HG03565 (cell line): ENCODE measurements around the gene NEO1.

Source experiments
- ATAC-seq: cut with Tn5 transposase; IDR thresholded peaks from one replicate; pipeline ENCODE4 v1.9.1; 2021; ENCODE audit warnings: mild to moderate bottlenecking, moderate library complexity; ENCODE audit not compliant: unreplicated experiment

Gene NEO1, protein sequence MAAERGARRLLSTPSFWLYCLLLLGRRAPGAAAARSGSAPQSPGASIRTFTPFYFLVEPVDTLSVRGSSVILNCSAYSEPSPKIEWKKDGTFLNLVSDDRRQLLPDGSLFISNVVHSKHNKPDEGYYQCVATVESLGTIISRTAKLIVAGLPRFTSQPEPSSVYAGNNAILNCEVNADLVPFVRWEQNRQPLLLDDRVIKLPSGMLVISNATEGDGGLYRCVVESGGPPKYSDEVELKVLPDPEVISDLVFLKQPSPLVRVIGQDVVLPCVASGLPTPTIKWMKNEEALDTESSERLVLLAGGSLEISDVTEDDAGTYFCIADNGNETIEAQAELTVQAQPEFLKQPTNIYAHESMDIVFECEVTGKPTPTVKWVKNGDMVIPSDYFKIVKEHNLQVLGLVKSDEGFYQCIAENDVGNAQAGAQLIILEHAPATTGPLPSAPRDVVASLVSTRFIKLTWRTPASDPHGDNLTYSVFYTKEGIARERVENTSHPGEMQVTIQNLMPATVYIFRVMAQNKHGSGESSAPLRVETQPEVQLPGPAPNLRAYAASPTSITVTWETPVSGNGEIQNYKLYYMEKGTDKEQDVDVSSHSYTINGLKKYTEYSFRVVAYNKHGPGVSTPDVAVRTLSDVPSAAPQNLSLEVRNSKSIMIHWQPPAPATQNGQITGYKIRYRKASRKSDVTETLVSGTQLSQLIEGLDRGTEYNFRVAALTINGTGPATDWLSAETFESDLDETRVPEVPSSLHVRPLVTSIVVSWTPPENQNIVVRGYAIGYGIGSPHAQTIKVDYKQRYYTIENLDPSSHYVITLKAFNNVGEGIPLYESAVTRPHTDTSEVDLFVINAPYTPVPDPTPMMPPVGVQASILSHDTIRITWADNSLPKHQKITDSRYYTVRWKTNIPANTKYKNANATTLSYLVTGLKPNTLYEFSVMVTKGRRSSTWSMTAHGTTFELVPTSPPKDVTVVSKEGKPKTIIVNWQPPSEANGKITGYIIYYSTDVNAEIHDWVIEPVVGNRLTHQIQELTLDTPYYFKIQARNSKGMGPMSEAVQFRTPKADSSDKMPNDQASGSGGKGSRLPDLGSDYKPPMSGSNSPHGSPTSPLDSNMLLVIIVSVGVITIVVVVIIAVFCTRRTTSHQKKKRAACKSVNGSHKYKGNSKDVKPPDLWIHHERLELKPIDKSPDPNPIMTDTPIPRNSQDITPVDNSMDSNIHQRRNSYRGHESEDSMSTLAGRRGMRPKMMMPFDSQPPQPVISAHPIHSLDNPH (N-terminal part only)

DNA sequence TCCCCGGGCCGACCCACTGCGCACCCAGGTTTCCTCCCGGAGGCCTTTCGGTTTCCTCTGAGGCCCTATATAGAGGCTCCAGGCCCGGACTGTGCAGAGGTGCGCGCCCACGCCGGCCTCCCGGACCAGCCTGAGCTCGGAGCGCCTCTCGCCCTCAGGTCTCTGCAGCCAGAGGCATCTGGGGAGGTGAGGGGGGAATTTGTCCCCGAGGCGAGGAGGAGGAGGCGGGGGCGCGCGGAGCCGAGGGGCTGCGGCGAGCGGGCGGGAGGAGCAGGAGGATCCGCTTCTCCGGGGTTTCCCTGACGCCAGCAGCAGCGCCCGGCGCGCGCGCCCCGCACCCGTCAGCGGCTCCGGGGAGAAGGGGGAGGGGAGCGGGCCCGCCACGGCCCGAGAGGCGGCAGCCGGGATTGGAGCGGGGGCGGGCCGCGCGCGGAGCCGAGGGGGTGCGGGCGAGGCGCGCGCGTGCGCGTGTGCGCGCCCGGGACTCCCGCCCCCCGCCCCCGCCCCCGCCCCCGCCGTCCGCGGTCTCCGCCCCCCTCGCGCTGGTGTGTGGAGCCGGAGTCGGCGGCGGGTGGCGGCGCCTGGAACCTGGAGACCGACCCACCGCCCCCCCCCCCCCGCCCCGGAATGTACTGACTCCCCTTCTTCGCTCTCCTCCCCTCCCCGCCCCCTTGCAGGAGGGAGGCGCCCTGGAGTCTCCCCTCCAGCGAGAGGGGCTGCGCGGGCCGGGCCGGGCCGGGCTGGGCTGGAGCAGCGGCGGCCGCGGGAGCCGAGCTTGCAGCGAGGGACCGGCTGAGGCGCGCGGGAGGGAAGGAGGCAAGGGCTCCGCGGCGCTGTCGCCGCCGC is at the start of gene NEO1:
TSS of gene NEO1 (plus strand) at position 657 of the 846 bp plus-strand sequence. CDS start 213 bp downstream, outside the sequence.
- no peak for ATAC-seq

DNA sequence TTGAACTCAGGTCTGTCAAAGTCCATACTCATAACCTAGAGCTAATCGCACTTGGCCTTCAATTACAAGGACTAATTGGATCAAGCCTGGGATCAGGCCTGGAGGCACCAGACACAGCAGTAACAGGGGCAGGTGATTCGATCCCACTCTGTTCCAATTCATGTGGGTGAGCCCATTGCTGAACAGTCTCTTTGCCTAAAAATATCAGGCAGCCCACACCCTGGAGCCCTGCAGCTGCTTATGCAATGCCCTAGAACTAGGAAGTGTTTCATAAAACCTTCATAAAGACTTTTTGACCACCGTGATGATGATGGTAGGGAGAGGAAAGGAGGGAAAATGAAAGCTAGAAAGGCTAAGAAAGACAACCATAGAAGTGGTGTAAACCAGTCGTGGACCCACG is 47.8 kb upstream of the NEO1 start:
- no peak for ATAC-seq

DNA sequence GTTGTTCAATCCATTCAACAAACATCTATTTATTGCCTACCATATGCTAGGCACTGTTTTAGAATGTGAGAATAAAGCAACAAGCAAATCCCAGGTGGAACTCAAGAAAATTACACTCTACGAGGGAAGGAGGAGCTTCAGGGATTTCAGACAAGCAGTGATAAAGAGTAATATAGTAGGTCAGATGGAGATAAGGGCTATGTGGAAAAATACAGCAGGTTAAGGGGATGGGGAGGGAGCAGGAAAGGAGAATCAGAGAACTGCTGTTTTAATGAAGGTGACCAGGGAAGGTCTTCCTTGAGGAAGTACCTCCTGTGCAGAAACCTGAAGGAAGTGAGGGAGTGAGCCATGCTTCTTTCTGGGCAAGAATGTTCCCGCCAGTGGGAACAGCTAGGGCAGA is 47.2 kb upstream of the NEO1 start:
- ATAC-seq = no peak

DNA sequence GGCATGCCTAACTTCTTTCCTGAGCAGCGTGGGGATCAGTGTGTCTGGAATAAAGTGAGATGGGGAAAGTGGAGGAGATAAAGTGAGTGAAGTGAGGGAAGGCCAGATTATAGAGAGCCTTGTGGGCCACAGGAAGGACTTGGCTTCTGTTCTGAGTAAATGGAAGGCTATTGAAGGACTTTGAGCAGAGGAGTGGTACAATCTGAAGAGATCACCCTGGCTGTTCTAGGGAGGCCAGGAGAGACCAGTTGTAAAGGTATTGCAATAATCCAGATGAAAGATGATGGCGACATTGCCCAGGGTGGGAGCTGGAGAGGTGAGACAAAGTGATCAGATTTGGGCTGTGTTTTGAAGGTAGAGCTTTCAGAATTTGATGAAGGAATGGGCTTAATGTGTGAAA is 46.8 kb upstream of the NEO1 start:
- ATAC-seq = no peak

DNA sequence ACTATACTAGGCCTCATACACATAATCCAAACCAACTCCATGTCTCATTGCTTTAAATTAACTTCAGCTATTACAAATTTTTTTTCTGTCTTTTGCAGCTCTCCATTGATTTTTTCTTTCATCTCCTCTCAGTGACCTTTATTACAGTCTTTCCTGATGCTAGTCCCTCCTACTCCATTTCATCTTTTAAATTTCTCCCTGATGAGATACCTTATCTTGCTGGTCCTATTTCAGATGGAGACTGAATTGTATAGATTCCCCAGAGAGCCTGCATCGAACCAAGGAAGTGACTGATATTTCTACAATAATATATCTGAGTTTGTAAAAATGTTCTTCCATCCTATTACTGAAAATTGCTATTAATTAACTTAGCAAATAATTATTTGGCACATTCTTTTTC is 45.7 kb upstream of the NEO1 start:
- ATAC-seq = no peak

DNA sequence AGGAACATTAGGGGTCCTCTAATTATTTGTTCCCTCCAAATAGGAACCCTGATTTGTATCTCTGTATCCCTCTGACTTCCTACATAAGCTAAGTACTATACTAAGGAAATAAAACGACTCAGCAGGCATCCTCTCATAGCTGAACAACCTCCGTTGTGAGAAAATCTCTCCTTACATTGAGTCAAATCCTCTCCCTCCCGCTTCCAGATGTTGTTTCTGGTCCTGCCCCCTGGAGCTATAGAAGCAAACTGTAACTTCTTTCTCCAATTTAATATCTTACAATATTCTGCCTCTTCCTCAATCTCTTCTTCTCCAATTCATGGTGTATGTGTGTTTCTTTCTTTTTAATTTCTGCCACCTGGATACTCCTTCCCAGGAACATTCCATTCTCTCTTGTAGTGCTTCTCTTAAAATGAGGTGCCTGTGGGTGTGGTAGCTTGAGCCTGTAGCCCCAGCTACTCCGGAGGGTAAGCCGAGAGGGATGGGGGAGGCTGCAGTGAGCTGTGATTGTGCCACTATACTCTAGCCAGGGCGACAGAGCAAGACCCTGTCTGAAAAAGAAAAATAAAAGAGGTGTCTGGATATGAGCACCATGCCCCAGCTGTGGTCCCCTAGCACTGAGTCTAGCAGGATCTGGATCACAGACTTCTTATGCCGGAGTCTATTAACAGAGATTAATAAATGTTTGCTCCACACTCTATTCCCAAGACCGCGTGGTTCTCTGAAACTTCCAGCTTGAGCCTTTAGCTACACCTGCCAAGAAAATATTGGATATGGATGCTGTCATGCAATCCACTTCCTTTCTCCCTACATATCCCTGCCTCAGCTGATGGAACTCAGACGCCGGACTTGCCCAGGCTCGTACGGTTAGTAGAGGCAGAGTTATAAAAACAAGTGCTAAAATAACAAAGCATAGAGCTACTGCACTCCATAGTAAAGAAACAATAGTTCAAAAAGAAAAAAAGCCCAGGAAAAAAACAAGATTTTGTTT is 42.9 kb upstream of the NEO1 start:
- ATAC-seq = no peak

DNA sequence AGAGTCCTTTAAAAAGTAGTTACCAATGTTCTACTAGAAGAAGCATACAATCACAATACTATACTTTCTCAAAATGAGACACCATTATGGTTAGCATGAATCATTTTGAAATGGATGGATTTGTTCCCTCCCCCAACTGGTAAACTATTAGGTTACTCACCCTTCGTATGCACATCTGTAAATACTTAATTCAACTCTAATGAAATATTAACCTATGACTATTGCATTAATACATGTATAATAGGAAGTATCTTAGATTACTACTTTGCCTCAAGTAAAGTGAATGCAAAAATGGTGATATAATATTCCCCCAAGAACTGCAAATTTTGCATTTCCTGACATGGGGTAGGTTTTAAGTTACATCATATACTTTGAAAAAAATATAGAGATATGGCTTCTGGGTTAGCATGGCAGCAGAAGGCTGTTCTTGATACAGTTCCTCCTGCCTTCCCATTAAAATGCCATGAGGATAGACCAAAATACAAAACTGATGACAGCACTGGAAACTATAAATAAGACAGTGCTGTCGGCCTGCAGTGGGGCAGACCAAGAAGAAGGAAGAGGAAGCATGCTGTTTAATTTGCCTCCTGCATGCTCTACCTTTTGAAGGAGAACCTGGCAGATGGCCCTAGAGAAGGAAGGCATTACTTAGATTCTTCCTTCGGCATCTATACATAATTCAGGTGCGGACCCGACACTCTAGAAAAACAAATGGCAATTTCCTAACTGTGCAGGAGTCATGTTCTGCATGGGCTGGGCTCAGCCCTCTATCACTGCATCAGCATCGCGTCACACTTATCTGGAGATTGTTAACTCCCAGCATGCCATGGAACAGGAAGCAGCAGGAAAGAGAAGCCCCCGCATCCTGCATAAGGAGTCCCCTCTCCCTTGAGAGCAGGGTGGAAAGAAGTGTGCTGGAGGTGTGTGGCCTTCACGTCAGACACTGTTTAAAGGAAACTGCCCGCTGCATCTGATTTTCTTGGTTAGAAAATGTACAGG is 41.8 kb upstream of the NEO1 start:
- ATAC-seq = no peak

DNA sequence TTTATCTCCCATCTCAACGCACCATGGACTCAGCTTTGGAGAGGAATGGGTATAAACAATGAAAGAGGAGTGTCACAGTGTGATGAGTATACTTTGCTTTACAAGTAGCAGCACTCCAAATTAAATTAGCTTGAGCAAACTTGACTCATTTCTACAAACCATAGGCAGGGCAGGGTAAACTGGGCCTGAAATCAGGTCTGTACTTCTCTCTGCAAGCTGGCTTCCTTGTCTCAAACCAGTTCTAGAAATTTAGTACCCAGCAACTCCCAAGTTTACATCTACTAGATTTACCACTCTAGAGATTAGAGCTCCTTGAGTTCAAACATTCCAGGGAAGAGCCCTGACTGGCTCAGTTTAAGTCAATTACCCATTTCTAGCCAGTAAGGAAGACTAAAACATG is 37.4 kb upstream of the NEO1 start:
- ATAC-seq = no peak

DNA sequence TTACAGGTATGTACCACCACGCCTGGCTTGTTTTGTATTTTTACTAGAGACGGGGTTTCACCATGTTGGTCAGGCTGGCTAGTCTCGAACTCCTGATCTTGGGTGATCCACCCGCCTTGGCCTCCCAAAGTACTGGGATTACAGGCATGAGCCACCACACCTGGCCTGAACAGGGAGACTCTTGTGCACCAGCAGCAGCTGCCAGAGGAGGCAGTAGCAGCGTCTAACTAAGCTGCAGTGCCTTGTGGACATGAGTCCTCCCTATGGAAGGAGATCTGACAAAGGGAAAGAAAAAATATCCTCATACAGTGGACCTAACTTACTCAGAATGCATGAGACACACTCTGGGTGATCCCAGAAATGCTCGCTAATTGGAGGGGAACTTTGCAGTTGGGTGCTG is 36.8 kb upstream of the NEO1 start:
- no peak for ATAC-seq

DNA sequence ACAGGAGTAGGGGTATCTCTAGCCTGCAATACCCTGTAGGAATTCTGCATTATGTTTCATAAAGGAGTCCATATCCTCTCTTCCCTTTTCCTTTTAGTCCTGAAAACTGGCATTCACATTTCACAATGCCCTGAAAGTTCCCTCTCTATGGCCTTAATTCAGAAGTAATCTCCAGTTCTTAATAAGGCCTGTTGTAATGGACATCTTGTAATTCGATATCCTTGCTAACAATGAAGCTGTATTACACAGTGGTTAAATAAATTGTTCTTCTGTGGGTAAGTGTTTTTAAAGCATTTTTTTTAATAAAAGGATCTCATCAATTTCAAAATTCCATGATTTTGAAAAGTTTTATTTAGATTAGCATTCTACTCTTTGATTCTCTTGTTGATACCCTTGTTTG is 34.3 kb upstream of the NEO1 start:
- ATAC-seq = no peak

DNA sequence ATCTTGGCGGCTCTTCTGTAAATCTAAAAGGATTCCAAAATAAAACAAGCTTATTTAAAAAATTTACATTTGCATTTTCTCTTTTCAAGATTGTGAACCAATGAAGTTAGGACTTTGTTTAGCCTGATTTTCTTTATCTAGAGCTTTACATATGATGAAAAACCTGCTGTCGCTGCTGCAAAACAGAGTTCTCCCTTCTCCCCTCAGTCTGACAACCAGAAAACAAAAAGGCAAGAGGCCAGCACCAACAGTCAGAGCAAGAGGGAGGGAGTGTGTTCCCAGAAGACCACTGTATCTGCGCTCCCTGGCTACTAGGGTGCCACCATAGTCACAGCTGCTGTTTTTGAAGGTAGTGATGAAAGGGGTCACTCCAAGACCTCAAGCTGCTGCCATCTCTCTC is 33.1 kb upstream of the NEO1 start:
- no peak for ATAC-seq

DNA sequence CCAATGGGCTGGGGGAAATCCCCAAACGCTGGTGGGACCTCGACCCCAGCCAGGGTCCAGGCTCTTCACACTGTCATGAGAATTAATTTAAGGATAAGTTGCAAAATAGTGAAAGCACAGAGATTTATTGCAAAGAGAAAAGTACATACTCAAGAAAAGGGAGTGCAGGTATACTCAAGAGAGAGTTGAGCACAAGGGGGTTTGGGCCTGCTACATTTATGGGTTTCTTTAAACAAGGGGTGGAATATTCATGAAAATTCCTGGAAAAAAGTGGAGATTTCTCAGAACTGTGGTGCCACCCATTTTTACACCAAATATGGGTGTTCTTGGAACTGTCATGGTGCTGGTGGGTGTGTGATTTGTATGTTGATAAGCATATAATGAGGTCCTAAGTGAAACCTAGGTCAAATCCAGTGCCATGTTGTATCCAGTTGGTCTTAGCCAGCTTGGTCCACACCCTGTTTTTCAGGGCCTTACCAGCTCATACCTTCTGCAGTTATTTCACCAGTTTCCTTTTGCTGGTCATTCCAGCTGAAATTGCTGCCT is 32.6 kb upstream of the NEO1 start:
- no peak for ATAC-seq

DNA sequence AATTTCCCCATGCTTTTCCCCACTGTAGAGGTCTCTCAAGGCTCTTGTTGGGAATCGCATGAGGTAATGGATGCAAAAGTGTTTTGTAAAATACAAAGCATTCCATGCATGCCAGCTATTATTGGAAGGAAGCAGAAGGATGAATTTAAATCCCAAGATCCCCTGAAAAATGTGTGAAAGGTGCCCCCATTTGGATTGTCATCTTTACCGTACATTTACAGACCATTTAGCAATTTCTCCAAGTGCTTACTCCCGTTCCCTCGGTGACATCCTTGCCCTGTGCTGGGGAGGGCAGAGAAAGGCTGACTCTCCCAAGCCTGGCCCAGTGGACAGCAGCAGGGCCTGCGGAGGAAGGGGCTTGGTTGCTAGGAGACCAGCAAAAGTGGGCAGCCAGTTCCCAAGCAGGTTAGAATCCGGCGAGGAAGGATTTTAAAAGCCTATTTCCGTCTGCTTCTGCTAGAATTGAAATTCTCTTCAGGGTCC is 31.1 kb upstream of the NEO1 start:
- ATAC-seq = no peak

DNA sequence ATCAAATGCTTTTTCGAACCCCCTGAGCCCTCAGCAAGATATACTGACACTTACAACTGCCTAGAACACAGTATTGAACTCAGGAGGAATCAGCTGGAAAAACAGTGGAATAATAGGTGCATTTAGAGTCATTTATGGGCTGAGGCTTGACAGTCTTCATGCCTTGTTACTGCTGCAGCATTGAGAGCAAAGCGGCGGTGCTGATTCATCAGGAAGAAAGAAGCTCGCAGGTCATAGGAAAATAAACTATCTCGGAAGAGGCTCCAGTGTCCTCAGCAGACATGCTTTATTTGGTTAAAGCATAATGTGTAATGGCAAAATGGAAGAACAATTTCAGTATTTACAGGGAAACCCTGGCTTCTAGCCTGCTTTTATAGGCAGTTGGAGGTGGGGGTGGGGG is 30.1 kb upstream of the NEO1 start:
- ATAC-seq = no peak

DNA sequence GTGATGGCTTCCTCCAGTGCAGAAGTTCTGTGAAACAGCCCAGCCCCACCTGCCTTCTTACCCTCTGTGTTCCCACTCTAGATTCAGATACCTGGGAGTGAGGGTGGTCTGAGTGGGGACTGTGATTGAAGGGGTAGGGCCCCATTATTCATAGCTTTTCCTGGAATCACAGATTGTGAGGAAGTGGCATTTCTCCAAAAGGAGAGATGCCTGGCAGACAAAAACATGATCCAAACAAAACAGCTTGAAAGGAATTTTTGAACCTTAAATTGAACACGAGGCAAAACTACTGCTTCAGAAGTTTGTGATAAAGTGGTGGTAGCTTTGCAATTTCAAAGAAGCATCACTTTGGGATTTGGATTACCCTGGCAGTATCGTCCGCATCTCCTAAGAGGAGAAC is 29.2 kb upstream of the NEO1 start:
- no peak for ATAC-seq

DNA sequence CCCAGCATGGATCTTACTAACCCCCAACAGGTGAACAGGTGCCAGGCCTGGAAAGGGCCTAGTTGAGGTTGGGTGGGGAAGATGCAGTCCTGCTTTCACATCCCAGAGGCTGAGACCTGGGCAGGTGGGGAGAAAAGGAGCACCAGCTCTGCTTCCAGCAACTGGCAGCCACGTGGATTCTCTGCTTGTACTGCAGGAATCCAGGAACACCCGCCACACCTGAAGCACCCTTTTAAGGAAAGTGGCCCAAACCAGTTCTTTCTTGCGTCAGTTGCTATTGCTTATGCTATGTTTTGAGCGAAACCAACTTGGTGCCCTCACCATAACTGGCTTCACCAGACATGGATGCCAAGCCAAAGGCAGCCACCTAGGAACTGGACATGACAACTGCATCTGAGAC is 28.1 kb upstream of the NEO1 start:
- ATAC-seq = no peak

DNA sequence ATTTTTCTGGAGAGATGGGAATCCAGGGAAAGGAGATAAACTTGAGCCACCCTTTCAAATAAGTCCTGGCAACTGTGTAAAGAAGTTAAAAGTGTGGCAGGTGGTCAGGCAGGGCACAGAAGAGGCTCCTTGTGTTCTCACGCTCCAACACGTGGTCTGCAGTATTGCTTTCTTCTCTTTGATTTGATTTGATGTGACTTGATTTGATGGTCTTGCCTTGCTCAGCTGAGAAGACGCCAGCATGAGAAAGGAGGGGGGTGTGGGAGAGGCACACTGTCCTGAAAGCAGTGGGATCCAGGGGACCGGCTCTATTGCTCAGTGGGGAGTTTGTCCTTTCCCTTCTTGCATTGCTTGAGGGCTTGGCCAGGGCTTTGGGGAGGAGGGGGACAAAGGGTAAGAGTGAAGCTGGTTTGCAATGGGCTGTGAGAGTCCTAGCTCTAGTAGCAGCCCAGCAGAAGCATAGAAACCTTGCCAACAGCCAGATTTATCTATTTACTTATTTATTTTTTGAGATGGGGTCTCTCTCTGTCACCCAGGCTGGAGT is 25.7 kb upstream of the NEO1 start:
- ATAC-seq = no peak
